DMS153 treated with DMSO at 0.1 percent for 48 hours (cell line): ENCODE data around the gene SLC6A7.

ENCODE experiments used
- DNase-seq: peaks from one replicate; lab custom pipeline; 2025; ENCODE audit not compliant: unreplicated experiment; lab: John Stamatoyannopoulos, UW

Gene SLC6A7

GRCh38 chr5:150155258-150156026 is 34.4 kb upstream of the SLC6A7 start, which contains the start of gene PDGFRB:
Gene PDGFRB, minus strand, starts transcription at chr5:150155845. Its CDS starts 18,798 bp downstream, at chr5:150137047.
- DNase-seq = no peak

DNA sequence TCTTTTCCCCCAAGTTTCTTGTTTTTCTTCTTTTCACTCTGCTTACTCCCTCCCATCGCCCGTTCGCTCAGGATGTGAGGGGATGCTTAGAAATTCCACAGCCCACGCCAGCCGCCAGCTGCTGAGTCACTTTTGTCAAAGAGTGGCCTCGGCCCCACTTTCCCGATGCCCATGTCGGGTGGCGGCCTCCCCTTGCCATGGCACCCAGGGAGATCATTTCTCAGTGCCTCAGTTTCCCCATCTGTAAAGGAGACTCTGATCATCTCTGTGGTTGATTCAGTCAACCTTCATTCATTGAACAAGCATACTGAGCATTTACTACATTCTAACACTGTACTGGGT is 33.9 kb upstream of the SLC6A7 start:
- no peak for DNase-seq

DNA sequence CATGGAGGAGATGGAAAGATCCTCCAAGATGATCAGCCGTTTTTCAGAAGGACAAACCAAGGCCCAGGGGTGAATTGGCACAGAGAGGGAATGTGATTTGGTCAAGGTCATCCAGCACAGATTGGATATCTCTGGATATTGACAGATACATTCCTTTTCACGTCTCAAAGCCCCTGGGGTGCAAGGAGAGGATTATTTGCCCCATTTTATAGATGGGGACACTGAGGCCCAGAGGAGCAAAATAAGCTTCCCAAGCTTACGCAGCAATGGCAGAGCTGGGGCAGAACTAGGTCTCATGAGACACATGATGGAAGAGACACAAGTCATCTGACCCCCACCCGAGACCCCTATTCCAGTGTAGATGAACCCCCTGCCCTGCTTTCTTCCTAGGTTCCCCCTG is 33.3 kb upstream of the SLC6A7 start:
- DNase-seq = no peak

DNA sequence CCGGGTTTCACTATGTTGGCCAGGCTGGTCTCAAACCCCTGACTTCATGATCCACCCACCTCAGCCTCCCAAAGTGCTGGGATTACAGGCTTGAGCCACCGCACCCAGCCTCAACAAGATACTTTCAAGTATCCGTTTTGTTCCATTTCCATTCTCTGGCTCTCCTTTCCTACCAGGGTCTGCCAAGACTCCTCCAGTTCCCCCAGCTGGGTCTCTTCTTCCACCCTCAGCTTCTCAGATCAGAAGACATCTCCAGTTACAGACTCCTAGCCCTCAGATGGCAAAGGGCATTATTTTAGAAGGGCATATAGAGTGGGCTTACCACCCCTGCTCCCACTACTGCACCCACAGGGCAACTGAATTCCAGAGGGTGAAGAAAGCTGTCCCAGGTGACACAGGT is 32.7 kb upstream of the SLC6A7 start:
- no peak for DNase-seq

GRCh38 chr5:150158170-150158949 is 31.5 kb upstream of the SLC6A7 start:
- DNase-seq = no peak

- no peak for DNase-seq
Measured at GRCh38 chr5:150159031-150159430, 30.8 kb upstream of the SLC6A7 start.

- no peak for DNase-seq
Measured at GRCh38 chr5:150159741-150160179, 30.1 kb upstream of the SLC6A7 start.

DNA sequence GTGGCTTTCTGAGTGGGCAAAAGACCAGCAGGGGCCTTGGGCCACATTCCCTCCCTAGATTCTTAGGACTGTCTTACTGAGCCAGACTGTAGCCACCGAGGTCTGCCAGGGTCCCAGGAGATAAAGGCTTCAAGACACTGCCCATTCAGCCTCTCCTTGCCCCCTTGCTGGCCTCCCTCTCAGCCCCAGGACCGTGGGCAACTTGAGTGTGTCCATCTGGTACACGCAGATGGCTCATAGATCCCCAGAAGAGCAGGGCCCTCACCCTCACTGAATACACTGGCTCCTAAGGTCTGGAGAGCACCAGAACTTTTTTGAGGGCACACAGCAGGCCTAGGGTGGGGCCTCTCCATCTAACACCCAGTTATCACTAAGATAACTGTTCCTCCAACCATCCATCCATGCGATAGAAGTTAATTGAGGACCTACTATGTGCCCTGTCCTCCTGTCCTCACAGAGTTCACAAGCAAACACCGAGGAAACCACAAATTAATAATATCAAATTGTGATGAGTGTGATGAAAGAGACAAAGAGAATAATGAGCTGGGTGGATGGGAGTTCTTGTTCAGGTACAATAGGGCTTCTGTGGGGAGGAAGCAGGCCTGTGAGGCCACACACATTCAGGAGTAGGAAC is 29.3 kb upstream of the SLC6A7 start:
- DNase-seq = no peak

- no peak for DNase-seq
Measured at GRCh38 chr5:150161242-150162141, 28.4 kb upstream of the SLC6A7 start.

GRCh38 chr5:150162142-150162513 is 27.7 kb upstream of the SLC6A7 start:
- DNase-seq = no peak

DNA sequence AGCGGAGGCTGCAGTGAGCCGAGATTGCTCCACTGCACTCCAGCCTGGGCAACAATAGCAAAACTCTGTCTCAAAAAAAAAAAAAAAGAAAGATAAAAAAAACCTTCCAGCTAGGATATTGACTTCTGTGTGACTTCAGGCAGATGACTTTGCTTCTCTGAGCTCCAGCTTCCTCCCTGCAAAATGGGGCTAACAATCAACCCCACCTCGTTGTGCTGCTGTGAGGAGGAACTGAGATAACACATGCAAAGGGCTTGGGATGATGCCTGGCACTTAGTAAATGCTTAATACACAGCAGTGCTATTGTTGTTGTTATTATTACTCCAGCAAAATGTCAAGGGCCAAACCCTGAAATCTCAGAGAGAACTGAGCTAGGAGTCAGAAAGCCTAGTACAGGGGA is 26.8 kb upstream of the SLC6A7 start:
- DNase-seq = no peak

- no peak for DNase-seq
Measured at GRCh38 chr5:150163547-150164059, 26.3 kb upstream of the SLC6A7 start.

DNA sequence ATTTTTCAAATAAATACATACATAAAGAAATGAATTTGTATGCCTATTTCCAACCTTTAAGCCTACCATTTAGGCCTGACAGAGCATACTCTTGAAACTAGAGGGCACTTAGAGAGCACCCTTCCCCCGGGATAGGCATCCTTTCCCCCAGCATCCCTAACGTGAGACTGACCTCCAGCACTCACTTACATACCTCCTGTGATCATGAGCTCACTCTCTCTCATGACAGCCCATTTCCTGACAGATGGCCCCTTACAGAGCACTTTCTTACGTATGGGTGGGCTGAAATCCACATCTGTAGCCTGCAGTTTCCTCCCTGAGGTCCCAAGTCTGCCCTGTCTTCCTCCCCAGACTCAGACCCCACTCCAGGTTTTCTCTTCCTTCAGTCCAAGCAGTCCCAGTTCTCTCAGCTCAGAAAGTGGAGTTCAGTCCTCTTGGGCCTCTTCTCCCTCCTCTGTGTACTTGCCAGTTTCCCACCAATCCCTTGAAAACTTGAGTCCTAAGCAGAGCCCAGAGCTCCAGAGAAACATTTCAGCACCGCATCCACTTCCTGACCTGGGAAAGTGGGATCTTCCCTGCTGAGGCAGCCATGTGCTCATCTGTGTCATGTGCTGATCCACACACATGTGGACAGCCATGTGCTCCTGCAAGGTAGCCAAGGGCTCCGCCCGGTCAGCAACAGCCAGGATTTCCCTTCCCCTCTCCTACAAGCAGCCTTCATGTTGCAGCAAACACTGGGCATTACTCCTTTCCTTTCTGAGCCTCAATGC is 25.5 kb upstream of the SLC6A7 start:
- no peak for DNase-seq

DNA sequence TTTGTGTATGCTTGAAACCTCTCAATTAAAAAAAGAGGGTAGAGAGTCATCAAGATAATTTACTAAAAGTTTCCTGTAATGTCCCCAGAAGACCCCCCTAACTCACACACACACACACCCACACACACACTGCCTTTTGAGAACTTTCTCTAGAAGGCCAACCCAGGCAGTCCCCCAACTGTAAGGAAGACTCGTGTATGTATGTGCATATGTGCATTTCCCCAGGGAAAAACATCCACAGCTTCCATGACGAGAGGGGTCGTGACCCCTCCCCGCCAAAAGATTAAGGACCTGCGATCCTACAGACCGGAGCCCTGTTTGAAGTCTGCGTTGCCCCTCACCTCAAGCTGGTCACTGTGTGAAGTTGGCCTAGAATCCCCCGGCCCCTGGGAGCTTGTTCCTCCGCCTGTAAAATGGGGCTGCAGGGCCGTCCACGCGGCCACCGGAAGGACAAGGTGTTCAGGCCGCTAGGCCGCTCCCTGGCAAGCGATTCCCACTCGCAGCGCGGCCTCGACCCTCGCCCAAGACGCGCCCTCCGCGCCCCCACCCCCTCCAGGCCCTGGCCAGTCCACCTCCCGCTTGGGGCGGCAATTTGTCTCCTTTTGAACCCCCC is 23.7 kb upstream of the SLC6A7 start:
- DNase-seq = no peak

GRCh38 chr5:150166650-150167511 is 23.0 kb upstream of the SLC6A7 start, which contains the start of gene CDX1:
Gene CDX1, plus strand, starts transcription at chr5:150166778. Its CDS starts 99 bp downstream, at chr5:150166877.
- no peak for DNase-seq

GRCh38 chr5:150167512-150167850 is 22.4 kb upstream of the SLC6A7 start:
- DNase-seq = no peak

- no peak for DNase-seq
Measured at GRCh38 chr5:150167908-150168307, 22.0 kb upstream of the SLC6A7 start.

DNA sequence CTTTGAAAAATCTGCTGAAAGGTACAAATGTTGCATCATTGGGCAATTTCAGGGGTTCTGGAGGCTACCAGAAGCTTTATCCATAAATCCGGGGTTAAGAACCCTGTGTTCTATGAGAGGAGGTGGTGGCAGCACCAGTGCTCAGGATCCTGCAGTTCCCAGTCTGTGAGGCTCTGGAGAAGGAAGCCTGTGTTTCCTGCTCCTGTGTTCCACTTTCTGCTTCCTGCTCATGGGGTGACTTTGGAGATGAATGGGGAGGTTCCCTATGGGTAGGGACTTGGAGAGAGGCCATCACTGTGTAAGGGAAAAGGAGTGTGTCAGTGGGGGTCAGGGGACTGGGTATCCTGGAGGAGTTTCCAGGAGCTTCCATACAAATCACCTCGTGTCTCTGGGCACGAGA is 21.0 kb upstream of the SLC6A7 start:
- DNase-seq = no peak

GRCh38 chr5:150172145-150172544 is 17.7 kb upstream of the SLC6A7 start:
- DNase-seq = no peak
